Measurements from ENCODE around the gene TIMM29.
A peak's percentile ranks its signal among the peaks of the same experiment; 100 is the strongest.
"Not testable (repeated sequence)": the region's sequence is repeated elsewhere in the genome, so short reads cannot be mapped to it uniquely, and the experiment has no call there.

TIMM29 gene

GRCh38 chr19:10946958-10947657, 18.5 kb downstream of the TIMM29 start (continued):
- TF ChIP-seq AEBP2 (tag by site-specific recombination; IDR thresholded peaks at IDR 0.05; ENCODE audit: borderline replicate concordance) (no peak), ZNF18 (tag by site-specific recombination; IDR thresholded peaks at IDR 0.05) (peak; percentile 4; the same call in 1 of the 2 replicates)

- H3K4me1 ChIP-seq (ENCODE audit: control insufficient read depth, insufficient read depth, low read length), result no peaks in the 10 kb centered on the region
- H3K9me3 ChIP-seq (ENCODE audit: control insufficient read depth, insufficient read depth, low read depth, low read length), result no peaks in the 10 kb centered on the region
- TF ChIP-seq ZNF837 (tag by site-specific recombination; IDR thresholded peaks at IDR 0.05) (no peak), KLF16 (tag by site-specific recombination; IDR thresholded peaks at IDR 0.05) (no peak), SALL2 (tag by site-specific recombination; IDR thresholded peaks at IDR 0.05; ENCODE audit: borderline replicate concordance) (no peak), ZNF580 (tag by site-specific recombination; IDR thresholded peaks at IDR 0.05) (no peak), HOXD13 (CRISPR knock-in tag; IDR thresholded peaks at IDR 0.05; ENCODE audit: borderline replicate concordance) (no peak), ZNF350 (tag by site-specific recombination; IDR thresholded peaks at IDR 0.05) (no peak)
- TF ChIP-seq, protein P1, sequence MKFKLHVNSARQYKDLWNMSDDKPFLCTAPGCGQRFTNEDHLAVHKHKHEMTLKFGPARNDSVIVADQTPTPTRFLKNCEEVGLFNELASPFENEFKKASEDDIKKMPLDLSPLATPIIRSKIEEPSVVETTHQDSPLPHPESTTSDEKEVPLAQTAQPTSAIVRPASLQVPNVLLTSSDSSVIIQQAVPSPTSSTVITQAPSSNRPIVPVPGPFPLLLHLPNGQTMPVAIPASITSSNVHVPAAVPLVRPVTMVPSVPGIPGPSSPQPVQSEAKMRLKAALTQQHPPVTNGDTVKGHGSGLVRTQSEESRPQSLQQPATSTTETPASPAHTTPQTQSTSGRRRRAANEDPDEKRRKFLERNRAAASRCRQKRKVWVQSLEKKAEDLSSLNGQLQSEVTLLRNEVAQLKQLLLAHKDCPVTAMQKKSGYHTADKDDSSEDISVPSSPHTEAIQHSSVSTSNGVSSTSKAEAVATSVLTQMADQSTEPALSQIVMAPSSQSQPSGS (tag by site-specific recombination; IDR thresholded peaks at IDR 0.05; ENCODE audit: low read depth), result no peak
- TF ChIP-seq, protein P2, sequence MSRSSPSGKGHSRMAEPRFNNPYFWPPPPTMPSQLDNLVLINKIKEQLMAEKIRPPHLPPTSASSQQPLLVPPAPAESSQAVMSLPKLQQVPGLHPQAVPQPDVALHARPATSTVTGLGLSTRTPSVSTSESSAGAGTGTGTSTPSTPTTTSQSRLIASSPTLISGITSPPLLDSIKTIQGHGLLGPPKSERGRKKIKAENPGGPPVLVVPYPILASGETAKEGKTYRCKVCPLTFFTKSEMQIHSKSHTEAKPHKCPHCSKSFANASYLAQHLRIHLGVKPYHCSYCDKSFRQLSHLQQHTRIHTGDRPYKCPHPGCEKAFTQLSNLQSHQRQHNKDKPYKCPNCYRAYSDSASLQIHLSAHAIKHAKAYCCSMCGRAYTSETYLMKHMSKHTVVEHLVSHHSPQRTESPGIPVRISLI (tag by site-specific recombination; IDR thresholded peaks at IDR 0.05), result no peak
- H3K27ac ChIP-seq (ENCODE audit: extremely low read depth, low read depth, low read length), result no peak overlapping the region
- no peak overlapping the region for H3K4me3 ChIP-seq (ENCODE audit: low read depth, low read length)
- no peaks in the 10 kb centered on the region for H3K36me3 ChIP-seq (ENCODE audit: control insufficient read depth in 2 of 2, insufficient read depth in 1 of 2, low read length in 2 of 2)
- ChIA-PET POLR2A (no interaction called here), CTCF (interaction anchor here (0.7 to 1.2 kb wide), 2 partner anchors 12 to 16 kb away, joined by 3 to 11 read pairs; no protein-coding TSS in a partner anchor)
Measured at GRCh38 chr19:10952809-10953208, 24.2 kb downstream of the TIMM29 start.

GRCh38 chr19:10959277-10959968, 30.8 kb downstream of the TIMM29 start:
- not testable (repeated sequence) for H3K27ac ChIP-seq (ENCODE audit: extremely low read depth, low read depth, low read length); H3K9me3 ChIP-seq (ENCODE audit: control insufficient read depth, insufficient read depth, low read depth, low read length); H3K4me1 ChIP-seq (ENCODE audit: control insufficient read depth, insufficient read depth, low read length); H3K36me3 ChIP-seq (ENCODE audit: control insufficient read depth in 2 of 2, insufficient read depth in 1 of 2, low read length in 2 of 2); H3K4me3 ChIP-seq (ENCODE audit: low read depth, low read length)
- TF ChIP-seq ZNF280D (tag by site-specific recombination; IDR thresholded peaks at IDR 0.05) (peak; percentile 51; the same call in 1 of the 2 replicates), ZFHX2 (tag by site-specific recombination; conservative IDR thresholded peaks at IDR 0.05) (0 out of 2 replicates have a peak, but pooled peaks have one; percentile 11)
- ChIA-PET POLR2A (interaction anchor here (0.6 to 1.5 kb wide), 3 partner anchors 9 to 18 kb away, joined by 4 read pairs; no protein-coding TSS in a partner anchor), CTCF (interaction anchor here (0.9 to 3.0 kb wide), 3 partner anchors 11 to 18 kb away, joined by 3 to 12 read pairs (median 9); no protein-coding TSS in a partner anchor)

Data from HEK293 (cell line).